NCI-H526 treated with DMSO at 0.1 percent for 48 hours (cell line): Measurements from ENCODE around the gene PLAGL2.
"Not testable (repeated sequence)": the region's sequence is repeated elsewhere in the genome, so short reads cannot be mapped to it uniquely, and the experiment has no call there.

Source experiments
- DNase-seq: peaks from one replicate; lab custom pipeline; 2025; lab: John Stamatoyannopoulos, UW

PLAGL2 gene

GRCh38 chr20:32179934-32180333 is 27.6 kb downstream of the PLAGL2 start:
- DNase-seq, result no peak

GRCh38 chr20:32179515-32179914 is 28.0 kb downstream of the PLAGL2 start:
- no peak for DNase-seq

- DNase-seq, result not testable (repeated sequence)
Measured at GRCh38 chr20:32177696-32178095, 29.8 kb downstream of the PLAGL2 start.

- no peak for DNase-seq
Measured at GRCh38 chr20:32168184-32168910, 39.2 kb downstream of the PLAGL2 start.

GRCh38 chr20:32167552-32167951 is 40.0 kb downstream of the PLAGL2 start:
- DNase-seq, result no peak

DNA sequence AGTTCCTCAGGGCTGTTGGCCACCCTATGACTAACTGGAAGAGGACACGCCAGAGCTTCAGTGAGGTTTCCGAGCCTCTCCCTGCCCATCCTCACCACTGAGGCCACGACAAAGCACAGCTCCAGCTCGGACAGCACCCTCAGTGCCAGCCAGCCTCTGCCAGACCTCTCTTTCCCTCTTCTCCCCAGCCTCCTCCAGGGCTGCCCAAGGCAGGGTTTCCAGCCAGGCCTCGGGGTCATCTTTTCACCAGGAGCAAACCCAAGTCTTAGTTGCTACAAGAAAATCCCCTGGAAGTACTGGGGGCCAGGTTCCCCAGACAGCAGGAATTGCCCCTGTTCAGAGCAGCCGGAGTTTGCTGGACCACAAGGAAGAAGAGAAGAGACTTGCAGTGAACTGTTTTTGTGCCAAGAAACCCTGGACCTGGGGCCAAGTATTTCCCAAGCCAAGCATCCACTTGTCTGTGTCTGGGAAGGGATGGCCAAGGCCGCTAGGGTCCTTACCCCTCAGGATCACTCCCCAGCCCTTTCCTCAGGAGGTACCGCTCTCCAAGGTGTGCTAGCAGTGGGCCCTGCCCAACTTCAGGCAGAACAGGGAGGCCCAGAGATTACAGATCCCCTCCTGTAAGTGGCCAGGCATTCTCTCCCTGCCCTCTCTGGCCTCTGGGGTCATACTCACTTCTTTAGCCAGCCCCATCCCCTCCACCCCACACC is 41.6 kb downstream of the PLAGL2 start:
- no peak for DNase-seq

- no peak for DNase-seq
Measured at GRCh38 chr20:32164984-32165735, 42.4 kb downstream of the PLAGL2 start.

DNA sequence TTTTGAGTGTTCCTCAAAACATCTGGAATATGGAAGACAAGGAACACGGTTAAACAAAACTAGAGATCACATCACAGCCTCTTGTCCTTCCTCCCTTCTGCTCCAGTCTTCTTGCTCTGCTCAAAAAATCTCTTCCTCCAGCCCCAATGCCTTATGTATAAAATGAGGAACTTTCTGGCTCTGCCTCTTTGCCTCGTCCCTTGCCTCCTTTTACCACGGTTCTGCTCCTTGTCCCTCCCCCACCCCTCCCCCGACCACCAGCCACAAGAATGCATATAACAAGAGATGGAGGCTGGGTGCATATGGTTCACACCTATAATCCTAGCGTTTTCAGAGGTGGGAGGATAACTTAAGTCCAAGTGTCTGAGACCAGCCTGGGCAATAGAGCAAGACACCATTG is 43.6 kb downstream of the PLAGL2 start:
- DNase-seq, result no peak

GRCh38 chr20:32162351-32162750 is 45.2 kb downstream of the PLAGL2 start:
- DNase-seq, result no peak

DNA sequence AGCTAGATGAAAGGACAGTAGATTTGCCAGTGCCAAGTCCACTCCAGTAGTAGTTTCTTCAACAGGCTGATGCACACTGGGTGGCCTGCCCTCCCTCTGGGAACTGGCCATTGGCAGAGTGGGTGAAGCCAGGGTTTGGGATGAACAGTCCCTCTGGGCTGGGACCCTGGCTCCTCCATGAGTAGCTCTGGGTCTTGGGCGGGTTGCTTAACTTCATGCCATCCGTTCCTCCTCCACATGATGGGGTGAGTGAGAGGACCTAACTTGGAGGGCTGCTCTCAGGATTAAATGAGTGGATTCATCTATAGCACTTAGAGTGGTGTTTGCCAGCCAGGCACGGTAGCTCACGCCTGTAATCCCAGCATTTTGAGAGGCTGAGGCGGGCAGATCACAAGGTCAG is 47.2 kb downstream of the PLAGL2 start:
- no peak for DNase-seq

- DNase-seq, result no peak
Measured at GRCh38 chr20:32159766-32160221, 47.7 kb downstream of the PLAGL2 start.

DNA sequence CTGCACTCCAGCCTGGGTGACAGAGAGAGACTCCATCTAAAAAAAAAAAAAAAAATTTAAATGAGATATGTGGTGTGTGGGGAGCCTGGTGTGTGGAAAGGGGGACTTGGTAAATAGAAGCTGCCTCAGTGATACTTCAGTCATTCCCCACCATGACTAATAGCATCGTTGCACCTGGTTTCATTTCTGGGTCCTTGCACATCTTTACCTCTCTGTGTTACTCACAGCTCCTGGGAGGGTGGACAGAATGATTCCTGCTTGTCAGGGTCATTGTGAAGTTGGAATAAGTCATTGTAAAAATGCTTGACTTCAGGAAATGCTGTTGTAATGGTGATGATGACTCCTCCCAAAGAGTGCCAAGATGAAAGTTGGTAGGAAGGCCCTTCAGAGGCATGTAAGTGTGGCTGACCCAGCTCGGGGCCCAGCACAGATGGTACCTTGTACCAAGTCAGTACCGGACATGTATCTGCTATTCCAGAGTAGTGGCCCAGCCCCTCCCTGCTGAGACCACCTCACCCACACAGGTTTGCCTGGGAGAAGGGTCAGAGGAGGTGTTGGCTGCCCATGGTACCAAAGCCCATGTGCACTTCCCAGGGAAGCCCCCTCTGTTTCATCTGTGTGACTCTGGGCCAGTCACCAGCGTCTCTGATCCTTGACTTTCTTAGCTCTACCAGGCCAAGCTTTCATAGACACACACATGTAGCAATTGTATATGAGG is 48.4 kb downstream of the PLAGL2 start:
- no peak for DNase-seq

- DNase-seq, result no peak
Measured at GRCh38 chr20:32158351-32158750, 49.2 kb downstream of the PLAGL2 start.

GRCh38 chr20:32157611-32158010 is 49.9 kb downstream of the PLAGL2 start:
- no peak for DNase-seq

GRCh38 chr20:32155017-32155981 is 52.2 kb downstream of the PLAGL2 start:
- DNase-seq, result no peak

DNA sequence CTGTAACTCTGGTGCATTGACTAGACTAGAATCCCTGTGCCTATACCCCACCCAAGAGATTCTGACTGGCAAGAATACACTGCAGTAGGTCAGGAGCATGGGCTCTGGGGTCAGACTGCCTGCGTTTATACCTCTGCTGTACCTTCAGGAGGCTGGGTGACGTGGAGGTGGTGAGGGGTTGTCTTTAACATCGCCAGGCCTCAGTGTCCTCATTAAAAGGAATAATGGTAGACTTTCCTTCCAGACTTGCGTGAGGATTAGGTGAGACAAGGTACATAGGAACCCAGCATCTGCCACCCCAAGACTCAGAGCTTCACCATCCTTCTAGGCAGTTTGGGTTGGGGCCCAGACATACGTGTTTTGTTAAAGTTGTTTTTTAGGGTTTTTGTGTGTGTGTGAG is 53.8 kb downstream of the PLAGL2 start:
- no peak for DNase-seq

DNA sequence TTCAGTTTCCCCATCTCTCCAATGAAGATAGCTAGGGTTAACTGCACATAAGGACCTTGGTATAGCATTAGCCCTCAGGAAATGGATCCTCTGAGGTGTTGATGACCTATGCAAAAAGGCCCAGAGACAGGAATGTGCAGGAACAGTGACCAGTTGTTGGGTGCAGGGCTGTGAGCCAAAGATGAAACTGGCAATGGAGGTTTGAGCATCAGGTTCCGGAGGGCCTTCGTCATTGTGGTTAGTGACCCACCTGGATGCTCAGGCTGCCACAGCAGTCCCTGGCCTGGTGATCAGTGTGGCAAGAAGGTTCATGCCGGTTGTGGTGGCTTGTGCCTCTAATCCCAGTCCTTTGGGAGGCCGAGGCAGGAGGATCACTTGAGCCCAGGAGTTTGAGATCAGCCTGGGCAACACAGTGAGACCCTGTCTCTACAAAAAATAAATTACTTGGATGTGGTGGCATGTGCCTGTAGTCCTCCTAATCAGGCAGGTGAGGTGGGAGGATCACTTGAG is 54.3 kb downstream of the PLAGL2 start:
- no peak for DNase-seq

- no peak for DNase-seq
Measured at GRCh38 chr20:32152421-32153155, 55.0 kb downstream of the PLAGL2 start.

GRCh38 chr20:32150291-32150848 is 57.2 kb downstream of the PLAGL2 start:
- no peak for DNase-seq
